ENCODE results near the gene MCCD1.
"Not testable (repeated sequence)": the region's sequence is repeated elsewhere in the genome, so short reads cannot be mapped to it uniquely, and the experiment has no call there.

Gene MCCD1, protein sequence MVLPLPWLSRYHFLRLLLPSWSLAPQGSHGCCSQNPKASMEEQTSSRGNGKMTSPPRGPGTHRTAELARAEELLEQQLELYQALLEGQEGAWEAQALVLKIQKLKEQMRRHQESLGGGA

GRCh38 chr6:31528821-31529328 is at the start of gene MCCD1:
MCCD1 (plus strand) TSS chr6:31528962; CDS start chr6:31529015, 53 bp downstream.
- no peak for DNase-seq

- DNase-seq = no peak
These were observed 49.4 kb upstream of the MCCD1 start for GRCh38 chr6:31479151-31479932.

- no peak for DNase-seq
These were observed 48.7 kb upstream of the MCCD1 start for GRCh38 chr6:31479933-31480535.

- no peak for DNase-seq
These were observed 48.2 kb upstream of the MCCD1 start for GRCh38 chr6:31480574-31480973.

DNA sequence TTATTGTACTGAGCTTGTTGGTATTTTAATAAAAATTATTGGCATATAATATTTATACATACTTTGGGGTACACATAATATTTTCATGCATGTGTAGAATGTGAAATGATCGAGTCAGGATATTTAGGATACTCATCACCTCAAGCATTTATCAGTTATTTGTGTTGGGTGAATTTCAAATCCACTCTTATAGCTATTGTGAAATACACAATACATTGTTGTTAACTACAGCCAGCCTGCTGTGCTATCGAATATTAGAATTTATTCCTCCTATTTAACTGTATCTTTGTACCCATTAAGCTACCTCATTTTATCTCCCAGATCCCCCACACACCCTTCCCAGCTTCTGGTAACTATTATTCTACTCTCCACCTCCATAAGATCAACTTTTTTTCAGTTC is 45.4 kb upstream of the MCCD1 start:
- no peak for DNase-seq

DNA sequence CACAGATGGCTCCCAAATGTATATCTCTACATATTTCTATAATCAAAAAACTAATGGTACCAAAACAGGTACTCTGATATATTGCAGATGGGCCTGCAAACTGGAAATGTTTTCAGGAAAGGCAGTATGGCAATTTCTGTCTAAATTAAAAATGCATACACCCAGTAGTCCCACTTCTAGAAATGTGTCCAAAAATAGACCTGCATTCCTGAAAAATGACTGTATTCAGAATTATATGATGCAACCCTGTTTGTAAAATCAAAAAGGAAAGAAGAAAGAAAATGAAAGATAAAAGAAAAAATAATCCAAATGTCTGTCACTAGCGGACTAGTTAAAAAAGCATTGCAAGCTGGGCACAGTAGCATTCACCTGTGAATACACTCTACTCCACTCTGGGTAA is 43.7 kb upstream of the MCCD1 start:
- no peak for DNase-seq

GRCh38 chr6:31486065-31486837 is 42.5 kb upstream of the MCCD1 start:
- DNase-seq = not testable (repeated sequence)

DNA sequence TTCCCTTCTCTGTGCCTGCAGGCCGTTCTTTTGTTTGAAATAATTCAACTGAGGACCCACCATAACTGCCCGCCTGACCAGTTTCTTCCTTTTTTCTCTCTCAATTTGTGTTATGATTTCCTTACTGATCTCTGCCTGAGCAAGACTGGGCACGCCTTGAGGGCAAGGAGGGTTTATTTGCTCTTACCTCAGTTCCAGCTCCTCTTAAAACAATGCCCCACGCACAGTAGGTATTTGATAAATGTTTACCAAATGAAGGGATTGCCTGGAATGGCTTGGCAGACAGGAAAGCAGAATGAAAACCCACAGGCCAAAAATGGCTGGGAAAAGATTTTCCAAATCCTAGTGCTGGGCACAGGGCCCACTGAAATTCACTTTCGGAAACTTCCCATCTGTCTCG is 41.1 kb upstream of the MCCD1 start:
- not testable (repeated sequence) for DNase-seq

GRCh38 chr6:31489086-31489485 is 39.7 kb upstream of the MCCD1 start:
- DNase-seq = no peak

DNA sequence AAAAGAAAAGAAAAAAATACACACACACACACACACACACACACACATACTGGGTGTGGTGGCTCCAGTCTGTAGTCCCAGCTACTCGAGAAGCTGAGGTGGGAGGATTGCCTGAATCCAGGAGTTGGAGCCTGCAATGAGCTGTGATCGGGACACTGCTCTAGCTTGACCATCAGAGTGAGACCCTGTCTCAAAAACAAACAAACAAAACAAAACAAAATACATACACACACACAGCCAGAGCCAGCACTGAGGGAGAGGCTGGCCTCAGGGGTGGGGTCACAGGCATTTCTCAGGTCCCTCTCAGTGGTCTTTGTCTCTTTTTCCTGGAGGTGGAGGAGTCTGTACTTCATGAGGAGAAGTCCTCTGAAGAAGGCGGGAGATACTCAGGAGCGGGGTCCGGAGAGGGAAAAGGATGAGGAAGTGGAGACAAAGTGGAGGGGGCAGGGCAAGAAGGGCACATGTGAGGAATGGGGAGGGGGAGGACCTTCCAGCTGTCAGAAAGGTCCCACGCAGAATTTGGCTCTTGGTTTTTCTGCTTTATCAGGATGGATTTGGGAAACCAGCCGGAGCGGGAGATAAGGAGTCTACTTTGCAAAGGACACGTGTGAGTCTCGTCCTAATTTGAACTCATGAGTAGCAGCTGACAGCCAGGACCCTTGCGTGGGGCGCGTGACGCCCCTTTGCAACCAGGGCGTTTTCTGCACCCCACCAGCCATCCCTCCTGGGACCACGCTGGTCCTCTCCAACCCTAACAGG is 38.5 kb upstream of the MCCD1 start:
- no peak for DNase-seq

DNA sequence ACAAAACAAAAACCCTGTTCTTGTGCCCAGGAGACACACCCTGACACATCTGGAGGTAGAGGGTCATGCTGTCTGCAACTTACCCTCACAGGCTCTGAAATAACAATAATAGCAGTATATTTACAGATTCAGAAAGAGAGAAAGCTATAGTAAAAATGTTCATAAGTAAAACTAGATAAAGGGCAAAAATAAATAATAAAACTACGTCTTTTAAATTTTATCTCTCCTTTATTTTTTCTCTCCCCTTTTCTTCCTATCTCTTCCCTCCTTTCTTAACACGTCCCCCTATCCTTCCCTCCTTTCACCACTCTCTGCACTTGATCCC is 35.2 kb upstream of the MCCD1 start:
- DNase-seq = not testable (repeated sequence)

GRCh38 chr6:31493875-31494694 is 34.7 kb upstream of the MCCD1 start:
- DNase-seq = peak; percentile 75

DNA sequence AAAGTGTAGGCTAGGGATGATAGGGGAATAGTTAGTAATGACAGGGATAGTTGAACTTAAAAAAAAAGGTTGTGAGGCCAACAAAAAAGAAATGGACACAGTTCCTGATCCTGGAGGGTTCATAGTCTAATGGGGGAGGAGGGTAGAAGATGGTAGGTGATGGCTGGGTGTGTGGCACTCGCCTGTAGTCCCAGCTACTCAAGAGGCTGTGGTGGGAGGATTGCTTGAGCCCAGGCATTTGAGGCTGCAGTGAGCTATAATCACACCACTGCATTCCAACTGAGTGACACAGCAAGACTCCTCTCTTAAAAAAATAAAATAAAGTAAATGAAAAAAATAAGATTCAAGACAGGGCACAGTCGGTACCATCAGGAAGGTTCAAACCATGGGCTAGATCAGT is 33.2 kb upstream of the MCCD1 start:
- no peak for DNase-seq

DNA sequence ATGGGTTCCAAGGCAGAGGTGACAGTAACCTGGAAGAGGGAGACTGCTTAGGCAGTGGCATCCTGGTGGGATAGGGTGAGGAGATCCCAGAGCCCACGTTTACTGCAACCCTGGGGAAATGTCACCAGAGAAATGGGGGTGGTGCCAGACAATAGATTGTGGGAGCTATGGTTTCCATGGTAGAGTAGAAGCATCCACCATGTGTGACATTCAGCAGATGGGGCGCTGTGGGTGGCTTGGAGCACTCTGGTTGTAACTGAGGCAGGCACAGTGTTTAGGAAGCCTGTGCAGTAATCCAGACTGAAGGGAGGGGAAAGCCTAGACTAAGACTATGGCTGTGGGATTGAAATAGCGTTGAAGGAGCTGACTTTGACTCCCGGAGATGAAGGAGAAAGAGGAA is 31.9 kb upstream of the MCCD1 start:
- not testable (repeated sequence) for DNase-seq

GRCh38 chr6:31497531-31498476 is 31.0 kb upstream of the MCCD1 start, which contains the start of gene MICB:
MICB (plus strand) TSS chr6:31498145; CDS start chr6:31498194, 49 bp downstream.
- peak; percentile 81 for DNase-seq

DNA sequence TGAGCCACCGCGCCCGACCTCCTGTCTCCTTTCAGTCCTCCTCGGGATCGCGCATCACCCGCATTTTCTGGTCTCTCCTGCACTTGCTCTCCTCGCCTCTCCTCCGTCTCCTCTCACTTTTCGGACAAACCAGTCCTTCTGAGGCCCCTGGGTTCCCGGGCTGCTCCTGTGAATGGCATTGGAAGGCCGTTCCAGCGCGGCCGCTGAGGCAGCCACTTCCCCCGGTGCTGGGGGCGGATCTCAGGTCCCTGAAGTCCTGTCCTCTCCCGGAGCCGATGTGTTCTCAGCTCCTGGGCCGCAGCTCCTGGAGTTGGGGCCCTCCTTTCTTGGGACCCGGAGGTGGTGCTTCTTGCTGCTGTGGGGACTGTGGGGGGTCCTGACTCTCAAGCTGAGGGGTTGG is 30.0 kb upstream of the MCCD1 start:
- no peak for DNase-seq

GRCh38 chr6:31499648-31500047 is 29.1 kb upstream of the MCCD1 start:
- not testable (repeated sequence) for DNase-seq

GRCh38 chr6:31502586-31502985 is 26.2 kb upstream of the MCCD1 start:
- no peak for DNase-seq

- not testable (repeated sequence) for DNase-seq
These were observed 19.7 kb upstream of the MCCD1 start for GRCh38 chr6:31509036-31509435.

GRCh38 chr6:31510007-31510406 is 18.8 kb upstream of the MCCD1 start:
- DNase-seq = no peak

Measured in stimulated activated CD4-positive, alpha-beta T cell treated with anti-CD3 and anti-CD28 coated beads, Interleukin-12 subunit alpha, Interleukin-12 subunit beta, amount 100 ng/mL, for 4 hours (primary cell).